ENCODE measurements around the gene GRIK4.

Gene GRIK4

DNA sequence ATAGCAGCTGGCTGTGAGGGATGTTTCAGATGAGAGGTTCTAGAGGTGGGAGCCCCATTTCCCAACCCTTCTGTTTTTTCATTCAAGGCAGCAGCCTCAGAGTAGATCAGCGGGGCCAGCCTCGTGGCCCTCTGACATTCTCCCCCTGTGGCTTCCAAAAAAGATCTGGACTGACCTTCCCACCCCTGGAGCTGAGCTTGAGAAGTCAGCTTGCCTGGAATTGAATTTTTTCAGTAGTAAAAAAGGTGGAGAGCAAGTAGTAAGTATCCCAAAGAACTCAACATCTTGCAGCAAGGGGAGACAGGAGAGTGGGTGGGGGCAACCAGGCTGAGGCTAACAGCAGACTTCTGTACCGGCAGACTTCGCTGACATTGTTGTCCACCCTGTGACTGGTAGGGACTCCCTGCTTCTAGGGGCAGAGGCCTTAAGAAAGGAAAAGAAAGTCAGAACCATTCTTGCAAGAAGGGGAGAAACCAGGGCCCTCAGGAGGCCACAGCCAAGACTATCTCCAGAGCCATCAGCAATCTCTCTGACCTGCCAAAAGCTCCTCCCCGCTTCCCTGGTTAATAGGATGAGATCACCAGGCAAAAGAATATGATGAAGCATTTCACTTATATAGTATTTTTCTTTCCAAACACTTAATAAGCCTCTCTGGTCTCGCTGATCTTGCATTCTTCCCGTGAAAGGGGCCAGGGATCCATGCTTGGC lies 2.0 kb upstream of the GRIK4 start:
- DNase-seq: no peak

DNA sequence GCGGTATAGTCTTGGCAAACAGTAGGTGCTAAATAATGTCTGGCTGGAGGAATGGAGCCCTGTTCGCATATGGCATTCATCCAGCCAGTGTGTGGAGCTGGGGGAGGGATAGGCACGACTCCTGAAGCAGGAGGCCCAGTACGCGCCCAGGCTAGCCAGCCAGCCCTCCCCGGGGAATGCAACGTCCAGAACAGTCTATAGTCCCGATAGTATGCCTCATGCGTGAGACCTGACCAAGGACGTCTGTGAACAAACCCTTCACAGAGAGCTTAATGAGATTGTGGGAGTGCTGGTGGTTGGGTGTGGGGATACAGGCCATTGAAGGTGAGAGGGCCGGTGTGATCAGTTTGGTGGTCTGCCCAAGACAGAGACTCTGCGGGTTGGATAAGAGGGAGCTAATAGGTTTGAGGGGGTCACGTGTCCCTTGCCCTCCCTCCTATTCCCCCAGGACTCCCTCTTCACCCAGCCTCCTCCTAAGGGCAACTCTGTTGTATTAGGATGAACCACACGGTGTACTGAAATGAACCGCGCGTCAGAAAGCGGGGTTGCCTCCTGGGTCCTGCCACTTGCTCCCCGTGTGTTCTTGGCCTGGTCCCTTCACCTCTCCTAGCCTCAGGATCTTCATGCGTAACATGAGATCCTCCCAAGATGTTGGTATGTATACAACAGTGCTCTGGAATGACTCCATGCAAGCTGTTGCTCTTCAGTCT lies 987 bp upstream of the GRIK4 start:
- DNase-seq: no peak

DNA sequence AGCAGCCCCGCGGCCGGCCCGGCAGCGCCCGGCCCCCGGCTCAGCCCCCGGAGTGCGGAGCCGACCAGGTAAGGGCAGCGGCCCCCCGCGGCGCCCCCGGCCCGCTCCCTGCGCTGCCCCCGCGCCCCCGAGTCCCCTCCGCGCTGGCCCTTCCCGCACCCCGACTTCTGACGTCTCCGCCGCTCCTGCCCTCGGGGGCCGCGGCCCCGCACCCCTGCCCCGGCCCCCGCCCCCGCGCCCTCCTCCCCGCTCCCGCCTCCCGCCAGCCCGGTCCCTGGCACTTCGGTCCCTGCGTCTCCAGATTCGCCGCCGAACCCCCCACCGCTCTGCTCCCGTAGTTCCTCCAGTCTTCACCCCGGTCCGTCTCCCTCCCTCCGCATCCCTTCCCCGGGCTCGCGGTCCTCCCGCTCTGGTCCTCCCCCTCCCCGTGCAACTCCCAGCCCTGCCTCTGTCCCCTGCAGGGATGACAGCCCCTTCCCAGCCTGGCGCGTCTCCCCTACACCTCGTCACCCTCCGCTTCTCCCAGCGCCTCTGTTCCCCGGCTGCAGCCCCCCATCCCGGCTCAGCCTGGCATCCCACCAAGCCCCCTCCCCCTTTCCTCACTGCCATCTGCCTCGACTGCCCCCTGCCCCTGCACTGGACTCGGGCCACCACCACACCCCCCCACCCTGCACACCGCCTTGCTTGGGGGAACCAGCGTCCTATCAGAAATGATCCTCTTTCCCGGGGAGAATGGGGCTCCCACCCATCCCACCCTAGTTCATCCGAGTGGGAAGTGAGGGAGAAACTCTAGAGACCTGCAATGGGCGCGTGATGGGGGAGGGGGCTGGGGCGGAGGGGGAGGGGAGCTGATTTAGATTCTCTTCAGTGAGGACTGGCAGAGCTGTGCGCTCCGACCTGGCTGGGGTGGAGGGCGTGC lies 531 bp downstream of the GRIK4 start:
- DNase-seq: no peak

DNA sequence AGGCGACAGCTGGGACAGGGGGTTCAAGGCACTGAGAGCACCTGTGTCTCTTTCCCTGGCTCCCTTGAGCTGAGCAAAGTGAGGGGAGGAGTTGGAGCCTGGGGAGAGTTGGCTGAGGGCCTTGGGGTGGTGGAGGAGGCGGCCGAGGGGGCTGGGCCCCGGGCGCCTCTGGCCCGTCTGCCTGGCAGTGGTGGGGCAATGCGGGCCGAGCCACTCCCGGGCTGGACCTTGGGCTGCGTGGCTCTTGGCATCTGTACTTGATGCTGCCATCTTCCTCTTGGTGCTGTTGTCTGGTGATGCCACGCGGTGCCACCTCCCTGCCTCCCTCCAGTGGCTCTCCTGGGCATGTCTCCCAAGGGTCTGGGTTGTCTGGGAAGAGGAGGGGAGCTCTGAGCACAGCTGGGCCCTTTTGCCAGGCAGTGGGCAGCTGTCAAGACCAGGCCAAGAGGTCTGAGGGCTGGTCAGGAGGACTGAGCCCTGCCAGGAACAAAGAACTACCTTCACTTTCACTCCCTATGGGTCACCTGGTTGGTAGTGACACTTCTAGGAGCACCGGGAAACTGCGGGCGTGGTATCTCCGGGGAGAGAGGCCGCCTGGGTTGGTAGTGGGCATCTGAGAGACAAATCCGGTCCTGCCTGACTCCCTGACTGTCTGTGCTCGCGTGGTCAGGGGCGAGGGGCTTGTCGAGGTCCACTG lies 1.3 kb downstream of the GRIK4 start:
- no peak for DNase-seq

DNA sequence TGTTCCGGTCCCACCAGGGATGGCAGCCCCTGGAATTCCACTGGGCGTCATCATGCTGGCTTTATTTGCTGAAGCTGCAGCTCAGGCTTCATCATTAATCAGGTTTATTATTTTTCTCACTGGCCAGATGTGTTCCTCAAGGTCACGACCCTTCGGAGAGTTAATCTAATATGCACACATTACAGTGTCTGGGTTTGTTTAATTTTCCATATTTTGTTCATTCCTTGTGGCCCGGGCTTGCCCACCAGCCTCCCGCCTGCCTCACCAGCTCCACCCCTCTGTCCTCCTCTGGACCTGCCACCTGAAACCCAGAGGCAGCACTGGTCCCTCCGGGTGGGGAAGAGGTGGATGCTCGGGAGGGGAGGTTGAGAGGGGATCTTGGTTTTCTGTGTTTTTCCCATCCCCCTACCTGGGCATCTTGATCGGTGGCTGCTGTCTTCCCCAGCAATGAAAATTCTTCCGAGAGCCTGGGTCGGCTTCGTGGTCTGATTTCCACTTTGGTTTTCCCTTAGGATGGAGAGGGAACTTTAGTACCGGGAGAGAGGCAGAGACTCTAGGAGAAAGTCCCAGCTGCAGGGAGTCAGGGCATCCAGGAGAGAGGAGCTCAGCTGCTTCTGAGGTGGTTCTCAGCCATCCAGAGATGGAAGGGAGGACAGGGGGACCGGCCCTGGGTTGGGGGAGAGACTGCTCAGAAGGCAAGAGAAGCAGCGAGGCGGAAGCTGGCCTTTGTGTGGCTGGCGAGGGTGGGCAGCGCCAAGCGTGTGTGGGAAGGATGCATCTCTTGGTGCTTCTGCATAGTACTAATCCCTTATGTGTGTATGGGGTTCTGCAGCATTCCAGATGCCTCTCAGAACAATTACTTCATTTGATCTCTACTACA lies 2.1 kb downstream of the GRIK4 start:
- DNase-seq: no peak

DNA sequence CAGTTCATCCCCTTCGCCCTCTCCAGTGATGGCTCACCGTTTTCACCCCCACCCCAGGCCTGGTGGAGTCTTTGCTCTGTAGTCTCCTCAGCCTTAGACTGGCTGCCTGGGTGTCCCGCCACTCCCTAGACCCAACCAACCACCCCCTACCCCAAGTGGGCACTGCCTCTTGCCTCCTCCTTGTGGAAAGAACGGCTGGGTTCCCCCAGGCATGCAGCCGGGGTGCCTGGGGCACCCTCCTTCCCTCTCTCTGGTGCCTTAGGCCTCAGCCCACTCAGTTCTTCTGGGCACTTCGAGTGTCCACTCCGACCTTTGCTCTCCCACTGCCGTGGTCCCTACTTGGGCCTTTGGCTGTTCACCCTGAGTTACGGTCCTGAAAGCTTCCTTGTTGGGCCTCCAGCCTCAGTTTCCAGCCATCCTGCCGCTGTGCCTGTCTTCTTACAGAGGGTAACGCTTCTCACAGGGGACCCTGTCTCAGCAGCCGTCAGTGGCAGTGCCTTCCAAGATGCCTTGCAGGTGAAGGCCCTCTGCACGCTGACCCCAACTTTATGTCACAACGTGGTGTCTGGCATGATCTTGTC lies 3.1 kb downstream of the GRIK4 start:
- no peak for DNase-seq

DNA sequence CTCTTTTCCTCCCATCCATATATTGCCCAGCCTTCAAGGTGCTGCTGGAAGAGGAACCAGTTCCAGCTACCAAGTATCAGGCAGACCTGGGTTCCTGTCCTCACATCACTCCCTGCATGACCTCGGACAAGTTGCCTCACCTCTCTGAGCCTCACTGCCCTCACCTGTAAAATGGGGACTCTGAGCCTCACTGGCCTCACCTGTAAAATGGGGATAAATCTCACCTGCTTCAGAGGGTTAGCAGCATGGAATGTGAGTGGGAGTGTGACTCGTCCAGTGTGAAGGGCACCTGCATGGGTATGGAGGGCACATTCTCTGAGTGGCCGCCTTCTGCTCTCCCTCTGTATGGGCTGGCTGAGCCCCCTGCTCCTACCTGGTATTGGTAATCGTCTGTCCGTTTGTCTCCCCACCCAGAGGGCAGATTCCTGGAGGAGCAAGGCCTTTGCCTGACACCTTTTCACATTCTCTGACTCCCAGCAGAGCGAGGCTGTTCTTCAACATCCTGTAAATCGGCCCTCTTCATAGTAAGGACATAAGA lies 3.7 kb downstream of the GRIK4 start:
- no peak for DNase-seq

DNA sequence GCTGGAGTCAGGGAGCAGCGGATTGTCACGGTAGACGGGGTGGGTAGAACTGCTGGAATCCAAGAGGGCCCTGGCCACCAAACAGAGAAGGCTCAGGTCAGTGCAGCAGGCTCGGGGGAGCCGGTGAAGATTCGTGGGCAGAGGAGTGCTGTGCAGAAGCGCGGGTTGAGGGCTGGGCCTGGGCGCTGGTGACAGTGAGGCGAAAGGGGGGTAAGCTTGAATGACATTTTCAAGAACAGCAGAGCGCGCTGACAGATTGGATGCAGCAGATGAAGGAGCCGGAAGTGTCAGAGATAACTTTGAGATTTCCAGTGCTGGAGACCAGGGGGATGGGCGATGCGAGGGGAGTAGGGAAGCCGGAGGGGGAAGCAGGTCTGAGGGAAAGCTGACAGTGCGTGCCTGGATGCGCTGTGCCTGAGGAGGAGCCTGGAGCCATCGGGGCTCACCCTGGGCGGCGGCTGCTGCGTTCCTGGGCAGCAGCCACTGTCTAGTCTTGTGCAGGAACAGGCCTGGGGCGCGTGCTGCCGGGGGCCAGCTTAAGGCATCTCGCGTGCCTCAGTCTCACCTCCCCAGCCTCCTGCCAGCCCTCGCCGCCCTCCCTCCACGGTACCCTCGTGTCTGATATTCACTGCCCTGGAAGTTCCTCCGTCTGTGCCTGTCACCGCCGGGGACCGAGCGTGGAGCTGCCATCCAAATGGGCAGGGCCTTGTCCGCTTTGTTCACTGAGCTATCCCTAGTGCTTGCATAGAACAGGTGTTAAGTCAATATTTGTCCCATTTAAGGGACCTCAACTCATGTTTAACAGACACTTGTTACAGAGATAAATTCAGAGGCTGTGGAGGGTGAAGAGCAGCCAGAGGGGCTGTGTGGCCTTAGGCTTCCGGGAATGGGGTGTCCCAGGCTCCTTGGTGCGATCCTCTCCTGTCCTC lies 5.2 kb downstream of the GRIK4 start:
- no peak for DNase-seq

DNA sequence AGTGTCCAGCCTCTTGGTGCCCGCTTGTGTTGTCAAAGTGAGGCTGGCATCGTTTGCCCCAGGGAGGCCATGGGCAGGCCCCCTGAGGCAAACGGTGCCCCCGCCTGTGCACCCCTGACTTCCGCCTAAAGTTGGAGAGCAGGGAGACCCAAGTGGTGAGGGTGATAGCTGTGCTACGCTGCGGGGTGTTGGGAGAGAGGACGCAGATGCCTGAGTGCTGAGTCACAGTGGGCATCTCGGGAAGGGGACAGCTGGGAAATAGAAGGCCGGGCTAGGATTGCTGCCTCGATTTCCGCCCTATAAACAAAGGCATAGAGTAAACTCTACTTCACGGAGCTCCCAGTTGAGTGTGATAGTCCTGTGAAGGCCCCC lies 5.8 kb downstream of the GRIK4 start:
- DNase-seq: no peak

DNA sequence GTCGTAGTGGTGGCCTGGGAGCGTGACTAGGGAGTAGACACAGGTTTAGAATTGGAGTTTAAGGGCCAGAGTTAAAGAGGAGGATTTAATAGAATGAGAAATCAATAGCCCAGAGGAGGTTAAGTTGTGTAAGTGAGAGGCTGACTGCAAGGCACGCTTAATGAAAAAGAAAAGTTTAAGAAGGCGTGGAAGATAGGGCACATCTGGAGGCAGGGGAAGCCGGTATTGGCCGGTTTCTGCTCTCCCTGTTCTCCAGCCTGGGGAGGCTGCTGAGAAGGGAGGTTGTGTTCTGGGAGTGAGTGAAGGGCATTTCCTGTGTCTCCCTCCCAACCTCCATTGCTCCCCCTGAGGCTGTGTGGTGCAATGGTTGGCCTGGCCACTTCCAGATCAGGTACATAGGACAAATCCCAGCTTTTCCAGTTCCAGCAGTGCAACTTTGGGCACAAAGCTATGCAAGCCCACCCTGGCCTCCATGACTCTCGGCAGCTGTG lies 6.3 kb downstream of the GRIK4 start:
- DNase-seq: no peak

DNA sequence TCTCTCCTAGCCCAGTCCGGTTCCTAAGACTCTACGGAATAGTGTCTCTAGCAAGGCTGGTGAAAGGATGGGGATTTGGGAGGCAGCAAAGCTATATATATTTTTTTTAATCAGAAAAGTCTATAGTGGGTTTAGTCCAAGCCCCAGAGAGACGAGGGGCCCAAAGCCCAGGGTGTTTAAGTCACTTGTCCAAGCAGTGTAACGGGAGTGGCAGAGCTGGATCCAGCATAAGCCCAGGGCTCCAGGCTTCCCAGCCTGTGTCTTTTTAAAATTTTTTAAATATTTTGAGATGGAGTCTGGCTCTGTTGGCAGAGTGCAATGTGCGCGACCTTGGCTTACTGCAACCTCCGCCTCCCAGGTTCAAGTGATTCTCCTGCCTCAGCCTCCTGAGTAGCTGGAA lies 6.8 kb downstream of the GRIK4 start:
- no peak for DNase-seq

DNA sequence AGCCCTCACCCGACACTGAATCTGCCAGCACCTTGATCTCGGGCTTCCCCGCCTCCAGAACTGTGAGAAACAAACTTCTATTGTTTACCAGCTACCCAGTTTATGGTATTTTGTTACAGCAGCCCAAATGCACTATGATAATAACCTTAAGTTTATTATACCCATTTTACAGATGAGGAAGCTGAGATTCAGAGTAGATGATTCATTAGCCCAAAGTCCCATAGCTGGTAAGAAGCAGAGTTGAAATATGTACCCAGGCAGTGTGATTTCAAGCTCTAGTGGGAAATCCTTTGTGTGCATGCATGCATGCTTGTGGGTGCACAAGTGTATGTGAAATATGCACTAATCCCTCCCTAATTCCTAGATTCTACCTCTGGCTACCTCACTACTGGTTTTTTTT lies 7.9 kb downstream of the GRIK4 start:
- no peak for DNase-seq

DNA sequence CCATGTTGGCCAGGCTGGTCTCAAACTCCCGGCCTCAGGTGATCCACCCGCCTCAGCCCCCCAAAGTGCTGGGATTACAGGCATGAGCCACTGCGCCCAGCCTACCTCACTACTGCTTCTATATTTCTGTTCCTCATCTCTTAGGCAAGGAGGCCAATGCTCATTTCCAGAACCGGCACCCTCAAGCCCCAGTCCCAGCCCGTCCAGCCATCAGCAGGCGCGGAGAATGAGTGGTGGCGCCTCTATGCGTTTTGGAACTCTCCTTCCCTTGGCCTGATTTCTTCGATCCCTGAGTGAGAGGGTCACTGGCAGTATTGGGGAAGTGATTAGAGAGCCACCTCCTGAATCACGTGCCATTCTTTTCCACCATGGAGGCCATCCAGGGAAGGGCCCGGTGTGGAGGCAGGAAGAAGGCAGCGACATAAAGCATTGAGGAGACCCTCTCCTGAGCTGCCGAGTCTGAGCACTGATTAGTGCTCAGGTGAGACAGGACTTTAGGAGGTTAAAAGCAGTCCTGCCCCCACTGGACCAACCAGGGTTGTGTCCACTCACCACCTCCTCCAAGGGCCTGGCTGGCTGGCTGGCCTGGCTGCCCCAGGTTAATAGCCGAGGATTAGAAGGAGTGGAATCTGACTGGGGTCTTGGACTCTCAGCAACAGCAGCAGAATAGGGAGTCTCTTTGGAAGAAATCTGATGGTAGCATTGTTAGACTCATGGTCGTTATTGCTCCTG lies 8.7 kb downstream of the GRIK4 start:
- DNase-seq: no peak

DNA sequence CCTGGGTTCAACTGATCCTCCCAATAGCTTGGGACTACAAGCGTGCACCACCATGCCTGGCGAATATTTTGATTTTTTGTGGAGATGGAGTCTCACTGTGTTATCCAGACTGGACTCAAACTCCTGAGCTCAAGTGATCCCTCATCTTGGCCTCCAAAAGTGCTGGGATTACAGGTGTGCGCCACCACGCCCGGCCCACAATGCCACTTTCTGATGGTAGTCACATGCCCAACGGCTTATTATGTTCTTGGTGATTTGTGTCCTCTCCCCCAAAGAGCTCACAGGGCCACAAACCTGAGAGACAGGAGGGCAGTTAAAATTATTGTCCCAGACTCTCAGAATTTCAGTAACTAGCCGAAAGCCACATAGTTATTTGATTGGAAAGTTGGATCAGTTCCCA lies 9.6 kb downstream of the GRIK4 start:
- no peak for DNase-seq

DNA sequence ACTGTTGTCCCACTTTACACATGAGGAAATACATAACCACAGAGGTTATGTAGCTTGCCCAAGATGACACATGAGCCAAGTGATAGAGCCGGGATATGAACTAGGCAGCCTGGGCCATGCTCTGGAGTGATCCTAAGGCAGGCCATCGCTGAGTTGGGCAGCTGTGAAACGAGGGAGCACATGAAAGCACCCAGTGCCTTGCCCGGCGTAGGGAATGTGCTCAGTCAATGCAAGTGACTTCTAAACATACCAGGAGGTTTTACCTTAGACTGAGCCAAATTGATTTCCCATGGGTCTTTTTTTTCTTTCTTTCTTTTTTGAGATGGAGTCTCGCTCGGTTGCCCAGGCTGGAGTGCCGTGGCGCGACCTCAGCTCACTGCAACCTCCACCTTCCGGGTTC lies 10.5 kb downstream of the GRIK4 start:
- DNase-seq: no peak

DNA sequence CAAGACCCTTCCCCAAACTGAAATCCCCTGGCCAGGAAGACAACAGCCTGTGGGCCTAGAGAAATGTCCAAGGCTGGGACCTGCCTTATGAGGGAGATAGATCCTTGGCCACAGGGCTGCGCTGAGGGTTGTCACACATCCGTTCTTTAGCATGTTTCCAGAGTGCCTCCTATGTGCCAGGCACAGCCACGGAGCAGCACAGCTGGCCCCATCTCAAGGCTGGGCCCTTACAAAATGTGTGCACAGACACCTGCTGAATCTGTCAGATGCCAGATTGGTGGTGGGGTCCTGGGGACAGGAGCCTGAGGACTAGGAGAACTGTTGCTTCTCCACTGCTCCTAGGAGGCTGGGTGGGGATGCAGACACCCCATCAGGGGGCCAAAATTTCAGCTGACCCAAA lies 11.2 kb downstream of the GRIK4 start:
- no peak for DNase-seq

DNA sequence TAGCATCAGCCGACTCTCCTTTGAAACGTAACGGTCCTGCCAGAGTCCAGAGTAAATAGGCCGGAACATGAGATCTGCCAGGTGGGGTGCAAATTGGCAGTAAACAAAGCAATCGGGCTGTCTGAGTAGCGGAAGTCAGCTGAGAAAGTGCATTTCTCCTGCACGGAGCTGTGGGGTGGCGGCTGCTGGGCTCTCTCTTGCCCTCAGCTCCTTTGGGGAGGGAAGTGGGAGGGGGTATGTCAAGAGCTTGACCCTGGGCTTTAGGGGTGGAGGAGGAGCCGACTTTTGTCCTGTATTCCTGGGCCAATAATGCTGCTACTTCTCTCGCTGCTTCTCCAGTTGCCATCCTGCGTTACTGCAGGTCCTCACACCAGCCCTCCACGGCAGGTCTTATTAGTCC lies 11.6 kb downstream of the GRIK4 start:
- DNase-seq: no peak

DNA sequence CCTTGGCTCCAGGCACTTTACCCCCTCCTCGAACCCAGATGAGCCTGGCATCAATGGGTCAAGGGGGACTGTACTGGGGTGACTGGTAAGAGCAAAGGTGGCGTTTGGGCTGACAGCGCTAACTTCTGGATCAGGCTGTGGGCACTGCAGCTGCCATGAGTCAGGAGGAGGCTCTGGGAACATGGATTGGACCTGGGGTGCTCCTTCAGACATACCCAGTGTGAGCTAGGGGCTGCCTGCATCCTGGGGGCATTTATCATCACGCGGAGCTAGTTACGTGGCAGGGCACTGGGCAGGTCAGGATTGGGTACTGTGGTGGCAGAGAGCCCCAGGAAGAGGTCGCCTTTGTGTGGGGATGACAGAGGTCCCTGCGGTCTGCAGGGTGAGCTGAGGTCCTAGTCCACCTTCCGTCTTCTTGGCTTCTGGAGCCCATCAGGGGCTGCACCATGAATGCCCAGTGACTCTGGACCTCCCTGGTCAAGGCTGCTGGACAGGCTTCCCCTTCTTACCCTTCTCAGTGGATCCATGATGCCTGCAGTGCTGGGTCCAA lies 13.1 kb downstream of the GRIK4 start:
- DNase-seq: no peak

Data from NCI-H1694 treated with DMSO at 0.1 percent for 48 hours (cell line).